Measurements from ENCODE around the gene ACTR10. TPM values are rescaled to one million over a fixed set of nuclear protein-coding genes. Genes with fewer than 3 reads are reported as not detected.

ACTR10 gene
- total RNA-seq, 1 experiment from 2014 or later = 79.3 TPM

GRCh38 chr14:58281969-58282368 is 82.0 kb downstream of the ACTR10 start:
- DNase-seq (ENCODE audit: low read depth) = no peak

- DNase-seq (ENCODE audit: low read depth) = no peak
Measured at GRCh38 chr14:58282925-58283593, 83.1 kb downstream of the ACTR10 start.

GRCh38 chr14:58283730-58284129 is 83.8 kb downstream of the ACTR10 start:
- no peak for DNase-seq (ENCODE audit: low read depth)

- DNase-seq (ENCODE audit: low read depth) = no peak
Measured at GRCh38 chr14:58285132-58285531, 85.2 kb downstream of the ACTR10 start.

Other genes with a start within 250 kb of the ACTR10 start
- gene ARMH4, start 47.9 kb upstream of the ACTR10 start, total RNA-seq (2014; rRNA removed; shearing (Covaris generic)) = 2.9 and 3.3 TPM in 2 replicates
- 370 and 371 TPM in 2 replicates for gene PSMA3, start 44.7 kb downstream of the ACTR10 start, total RNA-seq (2014; rRNA removed; shearing (Covaris generic))
- 4.1 and 4.3 TPM in 2 replicates for gene ARID4A, start 98.4 kb downstream of the ACTR10 start, total RNA-seq (2014; rRNA removed; shearing (Covaris generic))
- gene TOMM20L, start 195.8 kb downstream of the ACTR10 start, total RNA-seq (2014; rRNA removed; shearing (Covaris generic)) = not detected in 2 replicates
- 37.1 and 62.6 TPM in 2 replicates for gene TIMM9, start 227.4 kb downstream of the ACTR10 start, total RNA-seq (2014; rRNA removed; shearing (Covaris generic))
- gene KIAA0586, start 227.6 kb downstream of the ACTR10 start, total RNA-seq (2014; rRNA removed; shearing (Covaris generic)) = 49.8 and 81.4 TPM in 2 replicates

Measured in Daoy (cell line).